ENCODE results near the gene MGAT5B. TPM values are rescaled to one million over a fixed set of nuclear protein-coding genes. Genes with fewer than 3 reads are reported as not detected.
A peak's percentile ranks its signal among the peaks of the same experiment; 100 is the strongest.

The MGAT5B gene
- total and polyA plus RNA-seq, 2 donors (not counting 1 experiment from before 2014, with no cell fraction given) = 0.15 to 37.8 TPM

GRCh38 chr17:76997981-76998531, 129.9 kb downstream of the MGAT5B start:
- H3K27ac Mint-ChIP-seq = peak overlapping the region; percentile 84
- peak overlapping the region; percentile 74 for H3K4me3 Mint-ChIP-seq
- Histone ChIP-seq H3K4me3 (ENCODE audit: control extremely low read depth in 1 of 5, extremely low read depth in 1 of 5, insufficient read depth in 1 of 5, low read depth in 2 of 5, low read length in 4 of 5) (peak overlapping the region in 3 of 5 experiments; percentile 9 to 41 (median 30)), H2AFZ (ENCODE audit: insufficient read depth, low read depth, low read length, poor library complexity, severe bottlenecking) (peak overlapping the region; percentile 35), H3K4me2 (replicated peaks; ENCODE audit: low read depth, low read length, poor library complexity, severe bottlenecking) (peak overlapping the region; percentile 69), H3K4me1 (ENCODE audit: control insufficient read depth in 2 of 2, insufficient read depth in 2 of 2, low read length in 2 of 2) (peaks cover 30 to 41% of the 10 kb centered on the region in 2 donors), H3K36me3 (replicated peaks in 1 of 2; ENCODE audit: control extremely low read depth in 1 of 2, control insufficient read depth in 1 of 2, extremely low read depth in 1 of 2, insufficient read depth in 2 of 2, low read length in 1 of 2) (no peaks in the 10 kb centered on the region), H3K27ac (ENCODE audit: low read length in 2 of 2) (peak overlapping the region in 1 of 2 donors; percentile 52), H3K27me3 (replicated peaks in 1 of 4; ENCODE audit: control extremely low read depth in 1 of 4, control insufficient read depth in 3 of 4, insufficient read depth in 4 of 4, low read length in 3 of 4) (no peaks in the 10 kb centered on the region), H3K9me3 (ENCODE audit: control extremely low read depth in 1 of 3, control insufficient read depth in 2 of 3, insufficient read depth in 1 of 3, low read length in 2 of 3) (no peaks in the 10 kb centered on the region), H4K20me1 (ENCODE audit: control insufficient read depth, insufficient read depth, low read length, poor library complexity, severe bottlenecking) (no peaks in the 10 kb centered on the region), H3K9ac (ENCODE audit: low read length) (peak overlapping the region; percentile 15), H3K79me2 (ENCODE audit: control insufficient read depth, insufficient read depth, low read length) (no peaks in the 10 kb centered on the region)
- peaks cover 47% of the 10 kb centered on the region for H3K4me1 Mint-ChIP-seq
- no peak for TF ChIP-seq CTCF (IDR thresholded peaks at IDR 0.05)
- TF ChIP-seq EZH2 (IDR thresholded peaks at IDR 0.05; ENCODE audit: borderline replicate concordance, insufficient read depth, low read depth, low read length, poor library complexity, severe bottlenecking) = no peak
- DNase-seq (peak; percentile 78), ATAC-seq (ENCODE audit: low read depth) (peak; percentile 87)
- CTCF ChIA-PET = interaction anchor here (0.6 to 1.9 kb wide), 4 partner anchors 9 to 58 kb away, joined by 3 to 9 read pairs (median 3); no protein-coding TSS in a partner anchor
- POLR2A ChIA-PET = interaction anchor here (1.0 to 2.2 kb wide), 4 partner anchors 18 to 41 kb away, joined by 3 to 17 read pairs (median 4); no protein-coding TSS in a partner anchor
- WGBS (ENCODE audit: insufficient coverage) = 0% methylated on average over 12 of the region's 16 CpGs
- no peaks in the 10 kb centered on the region for H3K9me3 Mint-ChIP-seq (ENCODE audit: insufficient read depth)
- intact Hi-C loops (cut with micrococcal nuclease) = loop anchor here (1.0 kb wide), 2 partner anchors 29 to 40 kb away; no protein-coding TSS in a partner anchor
- peaks cover 13% of the 10 kb centered on the region for H3K27me3 Mint-ChIP-seq

GRCh38 chr17:76998839-76999238, 130.6 kb downstream of the MGAT5B start:
- Histone ChIP-seq H2AFZ (ENCODE audit: insufficient read depth, low read depth, low read length, poor library complexity, severe bottlenecking) (peak overlapping the region; percentile 35), H3K4me2 (replicated peaks; ENCODE audit: low read depth, low read length, poor library complexity, severe bottlenecking) (peak overlapping the region; percentile 69)
- peak overlapping the region; percentile 74 for H3K4me3 Mint-ChIP-seq

More at GRCh38 chr17:76998839-76999238, 130.6 kb downstream of the MGAT5B start:
- intact Hi-C loops (cut with micrococcal nuclease) = loop anchor here (1.0 kb wide), 2 partner anchors 30 to 41 kb away; no protein-coding TSS in a partner anchor
- WGBS (ENCODE audit: insufficient coverage) = 77% methylated on average over 6 of the region's 8 CpGs
- CTCF ChIA-PET = interaction anchor here (0.6 to 1.9 kb wide), 5 partner anchors 8 to 57 kb away, joined by 3 to 9 read pairs (median 3); no protein-coding TSS in a partner anchor
- H3K27me3 Mint-ChIP-seq = peaks cover 13% of the 10 kb centered on the region
- DNase-seq (no peak), ATAC-seq (ENCODE audit: low read depth) (no peak)
- H3K4me1 Mint-ChIP-seq = peaks cover 44% of the 10 kb centered on the region
- Histone ChIP-seq H3K4me3 (ENCODE audit: control extremely low read depth in 1 of 5, extremely low read depth in 1 of 5, insufficient read depth in 1 of 5, low read depth in 2 of 5, low read length in 4 of 5) (peak overlapping the region in 1 of 5 experiments; percentile 41), H3K27me3 (replicated peaks in 1 of 4; ENCODE audit: control extremely low read depth in 1 of 4, control insufficient read depth in 3 of 4, insufficient read depth in 4 of 4, low read length in 3 of 4) (no peaks in the 10 kb centered on the region), H3K4me1 (ENCODE audit: control insufficient read depth in 2 of 2, insufficient read depth in 2 of 2, low read length in 2 of 2) (peaks cover 30 to 40% of the 10 kb centered on the region in 2 donors), H3K27ac (ENCODE audit: low read length in 2 of 2) (peak overlapping the region in 1 of 2 donors; percentile 52), H3K9ac (ENCODE audit: low read length) (peak overlapping the region; percentile 15), H3K9me3 (ENCODE audit: control extremely low read depth in 1 of 3, control insufficient read depth in 2 of 3, insufficient read depth in 1 of 3, low read length in 2 of 3) (no peaks in the 10 kb centered on the region), H4K20me1 (ENCODE audit: control insufficient read depth, insufficient read depth, low read length, poor library complexity, severe bottlenecking) (no peaks in the 10 kb centered on the region), H3K36me3 (replicated peaks in 1 of 2; ENCODE audit: control extremely low read depth in 1 of 2, control insufficient read depth in 1 of 2, extremely low read depth in 1 of 2, insufficient read depth in 2 of 2, low read length in 1 of 2) (no peaks in the 10 kb centered on the region), H3K79me2 (ENCODE audit: control insufficient read depth, insufficient read depth, low read length) (no peaks in the 10 kb centered on the region)
- POLR2A ChIA-PET = interaction anchor here (0.8 to 2.2 kb wide), 3 partner anchors 17 to 41 kb away, joined by 3 to 17 read pairs (median 4); no protein-coding TSS in a partner anchor
- H3K27ac Mint-ChIP-seq = peak overlapping the region; percentile 84
- no peaks in the 10 kb centered on the region for H3K9me3 Mint-ChIP-seq (ENCODE audit: insufficient read depth)
- TF ChIP-seq EZH2 (IDR thresholded peaks at IDR 0.05; ENCODE audit: borderline replicate concordance, insufficient read depth, low read depth, low read length, poor library complexity, severe bottlenecking) (no peak), CTCF (IDR thresholded peaks at IDR 0.05) (no peak)

All from B cell (primary cell).